IPS-18c (cell line): Measurements from ENCODE around the gene CLK4.

Experiments
- H3K4me3 ChIP-seq: 2 replicates; pipeline ENCODE4 v1.7.0; 2013; ENCODE audit warnings: low read depth, mild to moderate bottlenecking, low read length, moderate library complexity; ENCODE audit not compliant: insufficient read depth
- H3K9me3 ChIP-seq: one replicate; pipeline ENCODE4 v1.6.1; 2013; ENCODE audit warnings: mild to moderate bottlenecking, low read length, moderate library complexity; ENCODE audit not compliant: control insufficient read depth, insufficient read depth

Gene CLK4

DNA sequence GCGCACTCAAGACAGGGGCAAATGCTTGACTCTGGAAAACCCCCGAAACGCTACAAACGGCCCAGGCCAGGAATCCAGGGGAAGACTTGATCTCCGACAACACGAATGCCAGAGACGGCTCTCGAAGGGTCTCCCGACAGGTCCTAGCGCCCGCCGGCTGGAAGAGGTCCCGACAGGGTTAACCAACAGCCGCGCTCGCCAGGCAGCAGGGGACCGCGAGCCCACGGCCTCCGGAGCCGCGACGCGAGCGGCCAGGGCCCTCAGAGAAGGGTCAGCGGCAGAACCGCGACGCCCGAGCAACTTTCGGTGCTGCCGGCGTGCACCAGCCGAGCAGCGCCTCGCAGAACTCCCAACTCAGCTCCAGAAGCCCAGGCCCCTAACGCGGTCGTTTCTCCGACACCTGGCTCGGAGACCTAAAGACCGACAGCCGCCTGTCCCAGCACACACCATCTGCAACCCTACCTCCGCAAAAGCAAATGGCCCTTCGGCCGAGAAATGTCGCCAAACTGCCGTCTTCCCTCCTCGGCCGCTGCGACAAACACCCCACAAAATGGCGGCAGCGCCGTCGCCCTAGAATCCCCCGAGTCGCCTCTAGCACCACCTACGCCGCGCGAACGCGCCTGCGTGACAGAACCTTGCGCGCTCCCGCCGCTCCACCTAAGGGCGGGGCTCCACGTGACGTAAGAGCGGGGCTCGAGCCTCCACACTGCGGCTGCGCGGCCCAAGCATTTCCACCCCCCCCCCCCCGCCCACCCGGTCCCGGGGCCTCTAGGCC is at the start of gene CLK4:
Gene CLK4 (minus strand): TSS at position 567 of the 775 bp plus-strand sequence. CDS start 3,634 bp downstream, outside the sequence.
- Histone ChIP-seq H3K4me3 (peak within 1 kb of the TSS; percentile 98), H3K9me3 (no peaks in the 10 kb centered on the region)

DNA sequence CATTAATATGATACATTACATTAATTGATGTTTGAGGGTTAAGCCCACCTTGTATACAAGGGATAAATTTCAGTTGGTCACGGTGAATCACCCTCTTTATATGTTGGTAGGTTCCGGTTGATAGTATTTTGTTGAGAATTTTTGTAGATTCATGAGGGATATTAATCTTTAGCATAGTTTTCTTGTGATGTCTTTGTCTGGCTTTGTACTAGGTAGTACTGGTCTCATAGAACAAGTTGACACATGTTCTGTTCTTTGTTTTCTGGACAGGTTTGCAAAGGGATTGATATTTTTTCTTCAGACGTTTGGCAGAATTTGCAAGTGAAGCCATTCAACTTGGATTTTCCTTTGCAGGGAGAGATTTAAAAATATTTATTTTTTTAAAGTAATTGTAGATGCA is 49.1 kb upstream of the CLK4 start:
- H3K9me3 ChIP-seq, result no peaks in the 10 kb centered on the region
- no peak overlapping the region for H3K4me3 ChIP-seq

DNA sequence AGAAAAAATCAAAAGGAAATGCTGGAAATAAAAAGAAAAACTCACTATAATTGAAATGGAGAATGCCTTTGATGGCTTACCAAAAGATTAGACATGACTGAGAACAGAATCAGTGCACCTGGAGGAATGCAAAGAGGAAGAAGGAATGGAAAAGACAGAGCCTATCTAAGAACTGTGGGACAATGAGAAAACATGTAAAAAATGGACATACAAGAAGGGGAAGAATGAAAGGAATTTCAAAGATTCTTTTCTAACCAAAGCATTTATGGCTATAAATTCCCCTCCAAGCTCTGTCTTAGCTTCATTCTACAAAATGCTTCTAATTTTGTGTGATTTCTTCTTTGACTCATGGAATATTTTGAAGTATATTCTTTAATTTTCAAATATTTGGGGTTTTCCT is 47.5 kb upstream of the CLK4 start:
- no peaks in the 10 kb centered on the region for H3K9me3 ChIP-seq
- no peak overlapping the region for H3K4me3 ChIP-seq

DNA sequence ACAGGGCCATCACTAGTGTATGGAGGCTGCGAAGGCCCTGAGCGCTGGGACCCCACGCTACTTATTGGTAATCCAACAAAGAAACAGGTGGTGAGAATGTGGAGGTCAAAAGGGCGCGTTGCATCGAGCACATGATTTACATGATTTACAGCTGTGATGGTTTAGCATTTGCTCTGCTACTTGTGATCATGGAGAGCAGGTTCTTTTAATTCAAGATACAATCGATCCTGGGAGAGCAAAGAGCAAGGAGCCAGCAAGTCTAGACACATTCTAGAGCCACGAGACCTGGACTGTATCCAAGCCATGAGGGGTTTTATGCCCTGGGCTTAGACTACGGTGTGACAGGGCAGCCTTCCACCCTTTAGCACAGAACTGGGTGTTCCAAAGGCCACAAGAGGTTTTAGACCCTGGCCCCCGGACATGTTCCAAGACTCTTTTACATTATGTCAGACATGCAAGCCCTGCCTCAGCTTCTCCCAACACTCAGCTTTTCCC is 47.0 kb upstream of the CLK4 start:
- no peaks in the 10 kb centered on the region for H3K9me3 ChIP-seq
- H3K4me3 ChIP-seq, result no peak overlapping the region

DNA sequence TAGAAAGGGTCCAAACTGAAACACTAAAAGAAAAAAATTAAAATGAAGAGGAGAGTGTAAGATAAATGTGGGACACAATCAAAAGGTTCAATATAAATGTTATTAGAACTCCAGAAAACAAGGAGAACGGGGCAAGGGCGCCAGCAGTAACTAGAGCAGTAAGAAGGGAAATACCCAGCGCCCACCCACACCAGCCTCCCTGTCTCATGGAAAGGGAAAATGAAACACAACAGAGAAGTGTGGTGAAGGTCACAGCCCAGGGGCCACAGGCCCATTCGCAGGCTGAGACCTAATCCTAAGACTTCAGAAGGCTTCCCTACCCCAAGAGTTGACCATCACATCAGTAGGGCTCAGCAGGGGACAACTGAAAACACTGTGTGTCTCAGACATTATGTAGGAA is 45.8 kb upstream of the CLK4 start:
- no peak overlapping the region for H3K4me3 ChIP-seq
- H3K9me3 ChIP-seq, result no peaks in the 10 kb centered on the region

DNA sequence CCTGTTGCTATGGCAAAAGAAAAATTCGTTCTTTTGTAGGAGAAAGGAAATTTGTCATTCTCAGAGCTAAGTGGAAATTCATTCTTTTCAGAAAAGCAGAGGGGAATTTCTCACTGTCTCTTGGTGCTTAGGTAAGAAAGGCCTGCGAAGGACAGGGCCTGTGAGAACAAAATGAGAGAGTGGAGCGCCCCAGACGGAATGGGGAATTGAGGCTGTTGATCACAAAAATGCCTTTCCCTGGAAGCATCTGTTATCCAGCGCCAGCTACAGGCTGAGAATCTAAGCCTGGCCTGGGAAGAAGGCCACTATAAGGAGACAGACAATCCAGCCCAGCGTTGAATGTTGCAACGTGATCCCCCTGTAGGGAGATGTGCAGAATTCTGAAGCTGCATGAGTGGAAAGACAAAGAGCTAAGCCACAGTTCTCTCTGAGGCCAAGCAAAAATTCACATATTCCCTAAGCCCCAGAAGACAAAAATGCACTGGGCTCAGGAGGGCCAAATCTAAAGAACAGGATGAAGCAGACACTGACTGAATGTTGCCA is 44.8 kb upstream of the CLK4 start:
- Histone ChIP-seq H3K9me3 (no peaks in the 10 kb centered on the region), H3K4me3 (no peak overlapping the region)

DNA sequence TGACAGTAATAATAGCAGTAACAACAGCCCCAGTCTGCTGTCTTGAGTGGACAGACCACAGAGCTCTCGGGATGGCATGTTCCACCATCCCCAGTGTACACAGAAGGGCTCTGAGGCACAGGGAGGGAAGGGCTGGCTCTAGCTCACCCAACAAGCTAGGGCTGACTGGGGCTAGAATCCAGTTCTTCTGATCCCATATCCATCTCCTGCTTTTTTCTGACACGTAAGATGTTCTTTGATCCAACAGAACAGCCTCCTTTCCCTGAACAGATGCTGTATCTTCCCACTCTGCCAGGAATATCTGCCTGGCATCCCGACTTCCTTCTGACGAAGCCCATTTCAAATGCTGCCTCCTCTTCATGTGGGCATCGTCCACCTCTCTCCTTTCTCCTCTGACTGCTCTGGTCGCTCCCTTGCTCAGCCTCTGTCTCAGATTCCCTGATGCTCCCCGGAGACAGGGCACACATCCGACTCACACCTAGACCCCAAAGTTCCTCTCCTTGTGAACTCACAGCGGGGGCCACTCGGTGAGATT is 43.6 kb upstream of the CLK4 start:
- Histone ChIP-seq H3K4me3 (no peak overlapping the region), H3K9me3 (no peaks in the 10 kb centered on the region)

DNA sequence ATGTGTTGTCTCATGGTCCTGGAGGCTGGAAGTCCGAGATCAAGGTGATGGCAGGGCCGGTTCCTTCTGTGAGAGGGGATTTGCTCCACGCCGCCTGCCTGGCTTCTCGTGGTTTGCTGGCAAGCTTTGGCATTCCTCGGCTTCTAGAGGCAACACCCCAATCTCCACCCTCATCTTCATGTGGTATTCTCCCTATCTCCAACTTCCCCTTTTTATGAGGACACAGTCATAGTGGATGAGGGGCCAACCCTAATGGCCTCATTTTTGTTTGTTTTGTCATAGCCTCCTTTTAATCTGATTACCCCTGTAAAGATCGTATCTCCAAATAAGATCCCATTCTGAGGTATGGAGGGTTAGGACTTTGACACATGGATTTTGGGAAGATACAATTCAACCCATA is 41.7 kb upstream of the CLK4 start:
- Histone ChIP-seq H3K4me3 (no peak overlapping the region), H3K9me3 (peaks cover 2% of the 10 kb centered on the region)

DNA sequence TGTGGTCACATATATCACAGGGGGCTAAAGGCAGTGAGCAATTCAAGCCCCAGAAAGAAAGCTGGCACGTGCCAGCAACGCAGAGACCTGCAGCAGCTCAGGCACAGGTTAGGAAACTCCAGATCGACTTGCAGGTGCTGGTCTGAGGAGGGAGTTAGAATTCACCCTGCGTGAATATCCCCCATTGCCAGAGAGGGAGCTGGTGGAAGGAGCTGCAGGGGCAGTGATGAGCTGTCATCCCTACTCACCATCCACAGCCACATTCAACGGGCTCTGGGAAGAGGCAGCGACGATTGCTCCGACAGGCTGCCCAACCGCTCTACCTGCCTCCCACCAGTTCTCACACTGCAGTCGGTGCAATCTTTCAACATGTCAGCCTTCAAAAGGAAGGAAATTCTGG is 40.8 kb upstream of the CLK4 start:
- H3K9me3 ChIP-seq, result peaks cover 2% of the 10 kb centered on the region

DNA sequence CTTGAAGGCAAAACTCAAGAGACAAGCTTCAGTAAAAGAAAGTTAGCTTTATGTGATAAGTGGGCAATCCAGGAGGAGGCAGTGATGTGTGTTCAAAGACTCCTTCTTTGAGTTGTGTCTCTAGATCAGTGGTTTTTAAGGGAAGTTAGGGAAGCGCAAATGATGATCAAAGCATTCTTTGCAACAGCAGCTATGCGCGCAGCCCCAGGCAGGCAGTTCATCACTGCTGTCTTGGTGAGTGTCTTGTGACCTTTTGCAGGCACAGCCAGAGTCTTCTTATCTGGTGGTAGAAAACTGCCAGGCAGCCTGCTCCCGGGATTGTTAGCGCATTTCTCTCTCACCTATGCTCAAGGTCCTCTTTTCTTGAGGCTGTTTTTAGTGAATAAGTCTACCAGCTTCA is 40.3 kb upstream of the CLK4 start:
- no peak overlapping the region for H3K4me3 ChIP-seq
- H3K9me3 ChIP-seq, result peaks cover 4% of the 10 kb centered on the region

More for the DNA sequence above, 40.8 kb upstream of the CLK4 start:
- no peak overlapping the region for H3K4me3 ChIP-seq

DNA sequence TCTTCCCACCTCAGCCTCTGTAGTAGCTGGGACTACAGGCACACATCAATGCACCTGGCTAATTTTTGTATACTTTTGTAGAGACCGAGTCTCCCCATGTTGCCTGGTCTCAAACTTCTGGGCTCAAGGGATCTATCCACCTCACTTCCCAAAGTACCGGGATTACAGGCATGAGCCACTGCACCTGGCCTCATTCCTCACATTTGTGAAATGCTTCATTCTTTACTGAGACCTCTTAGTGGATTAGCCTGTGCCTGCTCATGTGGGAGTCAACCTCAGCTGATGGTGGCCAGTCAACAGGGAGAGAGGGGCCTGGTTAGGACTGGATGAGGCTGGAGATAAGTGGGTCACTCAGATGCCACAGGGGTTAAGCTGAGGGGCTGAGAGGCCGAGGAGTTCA is 37.3 kb upstream of the CLK4 start:
- Histone ChIP-seq H3K4me3 (no peak overlapping the region), H3K9me3 (peaks cover 4% of the 10 kb centered on the region)

DNA sequence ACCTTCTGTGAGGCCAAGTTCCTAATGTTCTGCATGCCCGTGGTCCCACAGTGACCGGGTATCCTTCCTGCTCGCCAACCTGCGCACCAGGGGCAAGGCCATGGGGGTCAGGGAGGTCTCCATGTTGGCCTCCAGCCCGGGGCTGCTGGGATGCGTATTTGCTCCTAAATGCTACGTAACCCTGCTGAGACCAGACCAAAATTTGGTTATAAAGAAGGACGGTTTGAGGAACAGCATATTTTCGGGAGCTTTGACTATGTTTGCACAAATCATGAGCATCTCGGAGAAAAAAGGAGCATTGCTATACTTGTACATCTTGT is 35.7 kb upstream of the CLK4 start:
- H3K9me3 ChIP-seq, result peaks cover 4% of the 10 kb centered on the region
- no peak overlapping the region for H3K4me3 ChIP-seq

DNA sequence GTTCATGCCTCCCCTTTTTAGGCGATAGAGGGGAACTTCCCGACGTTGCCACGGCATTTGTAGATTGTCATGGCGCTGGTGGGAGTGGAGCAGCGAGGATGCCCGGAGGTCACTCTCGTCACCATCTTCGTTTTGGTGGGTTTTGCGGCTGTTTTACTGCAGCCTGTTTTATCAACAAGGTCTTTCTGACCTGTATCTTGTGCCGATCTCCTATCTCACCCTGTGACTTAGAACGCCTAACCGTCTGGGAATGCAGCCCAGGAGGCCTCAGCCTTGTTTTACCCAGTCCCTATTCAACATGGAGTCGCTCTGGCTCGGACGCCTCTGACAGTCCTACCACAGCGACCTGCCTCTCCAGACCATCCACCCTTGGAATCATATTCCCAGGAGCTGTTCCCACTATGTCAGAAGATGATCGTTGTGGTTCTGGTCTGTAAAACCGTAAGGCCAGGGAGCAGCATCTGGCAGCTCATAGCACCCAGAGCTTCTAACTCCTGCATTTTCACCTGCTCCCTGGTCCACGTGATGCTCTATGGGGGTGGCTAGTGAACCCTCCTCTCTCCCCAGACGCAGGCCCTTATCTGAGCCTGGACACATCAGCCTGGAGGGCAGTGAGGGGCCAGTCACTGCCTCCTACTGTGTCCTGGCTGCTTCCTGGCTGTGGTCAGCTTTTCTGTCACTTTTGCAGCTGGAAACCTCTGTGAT is 35.1 kb upstream of the CLK4 start:
- Histone ChIP-seq H3K4me3 (no peak overlapping the region), H3K9me3 (peaks cover 4% of the 10 kb centered on the region)

DNA sequence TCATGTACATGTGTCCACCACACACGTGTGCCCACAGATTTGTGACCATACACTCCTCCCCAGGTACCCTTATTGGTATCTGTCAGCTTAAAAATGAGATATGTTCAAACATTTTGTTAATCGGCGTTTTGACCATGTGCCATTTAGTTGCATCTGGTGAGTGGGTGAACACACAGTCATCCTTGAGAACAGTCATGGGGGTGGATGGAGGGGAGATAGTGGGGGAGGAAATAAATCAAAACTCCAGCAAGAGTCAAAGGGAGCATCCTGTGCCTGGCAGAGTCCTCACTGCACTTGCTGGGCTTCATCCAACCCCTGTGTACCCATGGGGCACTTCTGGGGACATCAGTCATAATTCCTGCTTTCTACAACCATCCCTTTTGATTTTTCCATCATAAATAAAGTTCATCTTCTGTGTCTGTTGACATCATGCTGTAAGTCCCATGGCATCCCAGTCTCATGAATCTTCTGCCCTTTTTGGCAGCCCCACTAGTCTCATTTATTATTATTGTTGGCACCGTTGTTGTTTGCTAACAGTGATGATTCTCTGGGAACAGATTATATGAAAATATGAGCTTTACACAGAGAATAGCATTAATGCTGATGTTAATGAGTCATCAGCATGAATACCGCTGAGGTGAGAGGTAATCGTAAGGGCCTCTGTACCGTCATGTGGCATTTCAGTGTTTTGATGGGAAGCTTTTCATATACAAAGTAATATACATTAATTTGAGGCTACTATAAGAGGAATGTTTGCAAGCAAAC is 24.4 kb upstream of the CLK4 start:
- Histone ChIP-seq H3K4me3 (no peak overlapping the region), H3K9me3 (no peaks in the 10 kb centered on the region)

DNA sequence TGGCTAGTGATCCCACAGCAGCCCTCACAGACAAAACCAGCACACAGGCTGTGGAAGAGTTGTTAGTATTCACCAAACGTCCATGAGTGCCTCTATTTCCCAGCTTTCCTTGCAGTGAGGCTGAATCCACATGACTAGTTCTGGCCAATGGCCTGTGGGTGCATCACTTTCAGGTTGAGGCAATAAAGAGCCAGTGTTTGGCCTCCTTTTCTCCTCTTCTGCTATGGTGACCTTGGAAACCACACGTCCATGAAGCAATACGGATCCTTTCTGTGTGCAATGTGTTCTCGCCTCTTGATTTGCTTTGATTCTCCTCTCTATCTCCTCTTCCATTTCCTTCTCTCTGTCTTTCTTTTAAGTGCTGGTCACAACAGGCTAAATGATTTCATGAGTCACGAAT is 23.4 kb upstream of the CLK4 start:
- Histone ChIP-seq H3K4me3 (no peak overlapping the region), H3K9me3 (no peaks in the 10 kb centered on the region)

DNA sequence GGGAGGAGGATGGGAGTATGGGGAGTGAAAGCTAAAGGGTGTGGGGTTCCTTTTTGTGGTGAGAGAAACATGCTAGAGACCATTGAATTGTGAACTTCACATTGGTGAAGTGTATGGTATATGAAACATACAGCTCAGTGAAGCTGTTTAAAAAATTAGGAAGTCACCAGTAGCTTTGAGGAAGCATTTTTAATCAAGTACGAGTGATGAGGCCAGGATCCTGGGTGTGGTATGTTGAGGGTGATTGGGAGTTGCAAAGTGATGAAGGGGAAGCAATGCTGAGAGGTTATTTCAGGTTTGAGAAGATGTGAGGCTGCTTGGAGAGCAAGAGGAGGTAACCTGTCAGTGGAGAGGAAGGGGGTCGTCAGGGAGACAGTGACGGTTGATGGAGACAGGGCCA is 22.7 kb upstream of the CLK4 start:
- H3K9me3 ChIP-seq, result no peaks in the 10 kb centered on the region
- H3K4me3 ChIP-seq, result no peak overlapping the region

DNA sequence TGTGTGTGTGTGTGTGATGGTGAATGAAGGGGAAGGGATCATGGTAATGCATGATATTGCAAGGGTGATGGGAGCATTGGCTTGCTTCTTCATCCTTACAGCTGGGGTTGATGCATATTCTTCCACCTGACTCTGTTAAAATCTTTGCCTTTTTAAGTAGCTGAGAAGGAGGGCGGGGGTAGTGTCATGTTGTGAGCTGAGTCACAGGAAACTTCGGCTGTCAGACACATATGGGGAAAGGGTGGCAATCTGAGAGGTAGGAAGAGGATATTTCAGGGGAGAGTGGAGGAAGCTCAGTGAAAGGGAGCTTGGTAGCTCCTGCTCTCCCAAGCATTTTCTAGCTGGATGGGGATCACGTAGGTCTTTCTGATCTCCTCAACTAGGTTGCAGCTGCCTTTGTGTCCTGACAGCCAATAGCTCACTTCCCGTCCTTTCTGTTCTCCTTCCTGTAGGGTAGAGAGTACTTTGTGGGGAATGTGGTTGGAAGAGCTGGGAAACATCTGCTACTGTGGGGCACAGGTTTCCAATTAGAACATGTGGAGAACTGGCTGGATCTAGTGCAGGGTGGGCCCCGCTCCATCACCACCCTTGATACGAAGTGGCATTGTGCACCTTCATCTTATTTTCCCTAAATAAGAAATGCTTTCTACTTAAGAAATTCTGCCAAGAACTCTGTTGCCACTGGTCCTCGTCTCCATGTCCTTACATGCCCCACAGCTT is 18.1 kb upstream of the CLK4 start:
- no peak overlapping the region for H3K4me3 ChIP-seq
- H3K9me3 ChIP-seq, result peaks cover 2% of the 10 kb centered on the region
